ENCODE measurements around the gene POLH. TPM values are rescaled to one million over a fixed set of nuclear protein-coding genes. Genes with fewer than 3 reads are reported as not detected.
"Not testable (repeated sequence)": the region's sequence is repeated elsewhere in the genome, so short reads cannot be mapped to it uniquely, and the experiment has no call there.

The POLH gene
- total RNA-seq, 1 donor, result 26.4 TPM

DNA sequence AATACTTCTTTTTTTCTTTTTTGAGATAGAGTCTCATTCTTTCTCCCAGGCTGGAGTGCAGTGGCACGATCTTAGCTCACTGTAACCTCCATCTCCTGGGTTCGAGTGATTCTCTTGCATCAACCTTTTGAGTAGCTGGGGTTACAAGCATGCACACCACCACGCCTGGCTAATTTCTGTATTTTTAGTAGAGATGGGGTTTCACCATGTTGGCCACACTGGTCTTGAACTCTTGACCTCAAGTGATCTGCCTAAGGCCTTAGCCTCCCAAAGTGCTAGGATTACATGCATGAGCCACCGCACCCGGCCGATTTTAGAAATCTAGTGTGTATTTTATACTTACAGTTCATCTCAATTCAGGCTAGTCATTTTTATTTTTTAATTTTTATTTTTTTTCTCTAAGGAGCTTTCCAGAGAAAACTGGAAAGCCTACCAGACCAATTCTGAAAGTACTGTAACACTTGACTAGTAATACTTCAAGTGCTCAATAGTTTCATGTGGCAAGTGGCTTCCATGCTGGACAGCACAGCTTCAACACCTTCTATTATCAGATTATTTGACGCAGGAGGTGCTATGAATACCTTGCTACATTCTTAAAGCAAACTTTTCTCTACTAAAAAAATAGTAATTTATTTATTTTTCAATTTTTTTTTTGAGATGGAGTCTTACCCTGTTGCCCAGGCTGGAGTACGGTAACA lies 34.1 kb upstream of the POLH start:
- H2AFZ ChIP-seq (ENCODE audit: low read length), result no peak overlapping the region
- no peaks in the 10 kb centered on the region for H3K27me3 ChIP-seq (ENCODE audit: insufficient read depth, low read length)
- no peak for DNase-seq (ENCODE audit: insufficient read length, low spot score, missing footprints)
- H3K36me3 ChIP-seq (ENCODE audit: insufficient read depth, low read length), result peaks cover 70% of the 10 kb centered on the region
- H4K20me1 ChIP-seq (ENCODE audit: insufficient read depth, low read length), result no peaks in the 10 kb centered on the region
- no peaks in the 10 kb centered on the region for H3K4me1 ChIP-seq (ENCODE audit: insufficient read depth, low read length)
- TF ChIP-seq, protein P1, sequence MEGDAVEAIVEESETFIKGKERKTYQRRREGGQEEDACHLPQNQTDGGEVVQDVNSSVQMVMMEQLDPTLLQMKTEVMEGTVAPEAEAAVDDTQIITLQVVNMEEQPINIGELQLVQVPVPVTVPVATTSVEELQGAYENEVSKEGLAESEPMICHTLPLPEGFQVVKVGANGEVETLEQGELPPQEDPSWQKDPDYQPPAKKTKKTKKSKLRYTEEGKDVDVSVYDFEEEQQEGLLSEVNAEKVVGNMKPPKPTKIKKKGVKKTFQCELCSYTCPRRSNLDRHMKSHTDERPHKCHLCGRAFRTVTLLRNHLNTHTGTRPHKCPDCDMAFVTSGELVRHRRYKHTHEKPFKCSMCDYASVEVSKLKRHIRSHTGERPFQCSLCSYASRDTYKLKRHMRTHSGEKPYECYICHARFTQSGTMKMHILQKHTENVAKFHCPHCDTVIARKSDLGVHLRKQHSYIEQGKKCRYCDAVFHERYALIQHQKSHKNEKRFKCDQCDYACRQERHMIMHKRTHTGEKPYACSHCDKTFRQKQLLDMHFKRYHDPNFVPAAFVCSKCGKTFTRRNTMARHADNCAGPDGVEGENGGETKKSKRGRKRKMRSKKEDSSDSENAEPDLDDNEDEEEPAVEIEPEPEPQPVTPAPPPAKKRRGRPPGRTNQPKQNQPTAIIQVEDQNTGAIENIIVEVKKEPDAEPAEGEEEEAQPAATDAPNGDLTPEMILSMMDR (IDR thresholded peaks at IDR 0.05; ENCODE audit: extremely low read depth, low read depth, low read length), result no peak
- no peaks in the 10 kb centered on the region for H3K9me3 ChIP-seq (ENCODE audit: low read depth, low read length)
- H3K4me2 ChIP-seq (ENCODE audit: insufficient read depth, low read length), result no peak overlapping the region
- no peak overlapping the region for H3K27ac ChIP-seq (ENCODE audit: low read depth, low read length)
- H3K79me2 ChIP-seq (ENCODE audit: insufficient read depth, low read length), result no peaks in the 10 kb centered on the region
- H3K4me3 ChIP-seq (ENCODE audit: insufficient read depth, low read length), result no peak overlapping the region

DNA sequence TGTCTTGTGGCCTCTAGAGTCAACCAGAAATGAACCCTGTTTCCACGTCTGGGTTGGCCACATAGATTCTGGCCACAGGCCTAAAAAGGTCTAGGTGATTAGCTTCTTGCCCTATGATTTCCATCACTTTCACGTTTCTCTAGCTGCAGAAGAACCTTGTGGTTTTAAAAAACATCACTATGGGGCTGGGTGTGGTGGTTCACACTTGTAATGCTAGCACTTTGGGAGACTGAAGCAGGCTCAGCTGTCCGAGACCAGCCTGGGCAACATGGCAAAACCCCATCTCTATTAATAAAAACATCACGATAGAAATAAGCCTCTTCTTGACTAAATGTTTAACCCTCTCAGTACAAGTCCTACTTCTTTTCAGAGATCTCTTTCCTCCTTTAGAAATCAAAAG lies 31.5 kb upstream of the POLH start:
- no peak for DNase-seq (ENCODE audit: insufficient read length, low spot score, missing footprints)
- TF ChIP-seq, protein P1 (IDR thresholded peaks at IDR 0.05; ENCODE audit: extremely low read depth, low read depth, low read length), result no peak
- Histone ChIP-seq H3K4me1 (ENCODE audit: insufficient read depth, low read length) (no peaks in the 10 kb centered on the region), H3K9me3 (ENCODE audit: low read depth, low read length) (no peaks in the 10 kb centered on the region), H3K4me2 (ENCODE audit: insufficient read depth, low read length) (no peak overlapping the region), H3K27me3 (ENCODE audit: insufficient read depth, low read length) (no peaks in the 10 kb centered on the region), H3K79me2 (ENCODE audit: insufficient read depth, low read length) (no peaks in the 10 kb centered on the region), H4K20me1 (ENCODE audit: insufficient read depth, low read length) (no peaks in the 10 kb centered on the region), H3K4me3 (ENCODE audit: insufficient read depth, low read length) (no peak overlapping the region), H3K27ac (ENCODE audit: low read depth, low read length) (no peak overlapping the region), H3K36me3 (ENCODE audit: insufficient read depth, low read length) (peaks cover 81% of the 10 kb centered on the region), H2AFZ (ENCODE audit: low read length) (no peak overlapping the region)

DNA sequence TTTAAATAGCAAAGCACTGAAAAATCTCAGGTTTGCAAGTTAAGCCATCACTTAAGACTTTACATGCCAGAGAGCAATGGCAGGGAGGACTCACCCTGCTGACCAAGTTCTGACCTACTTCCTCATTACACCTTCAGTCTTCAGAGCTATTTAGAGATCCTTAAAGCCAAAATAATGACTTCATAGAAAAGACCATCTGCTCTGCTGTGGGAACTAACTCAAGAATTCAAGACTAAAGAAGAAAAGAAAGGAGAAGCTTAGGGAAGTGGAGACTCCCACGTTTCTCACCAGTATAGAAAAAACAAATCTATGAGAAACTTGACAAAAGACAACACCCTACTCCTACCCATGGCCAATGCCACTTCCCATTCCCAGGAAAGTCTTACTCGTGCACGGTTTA lies 28.8 kb upstream of the POLH start:
- peaks cover 90% of the 10 kb centered on the region for H3K36me3 ChIP-seq (ENCODE audit: insufficient read depth, low read length)
- DNase-seq (ENCODE audit: insufficient read length, low spot score, missing footprints), result no peak
- TF ChIP-seq, protein P1 (IDR thresholded peaks at IDR 0.05; ENCODE audit: extremely low read depth, low read depth, low read length), result no peak
- no peak overlapping the region for H2AFZ ChIP-seq (ENCODE audit: low read length)
- no peaks in the 10 kb centered on the region for H3K79me2 ChIP-seq (ENCODE audit: insufficient read depth, low read length)
- H3K9me3 ChIP-seq (ENCODE audit: low read depth, low read length), result no peaks in the 10 kb centered on the region
- H3K4me2 ChIP-seq (ENCODE audit: insufficient read depth, low read length), result no peak overlapping the region
- H3K4me3 ChIP-seq (ENCODE audit: insufficient read depth, low read length), result no peak overlapping the region
- no peaks in the 10 kb centered on the region for H3K4me1 ChIP-seq (ENCODE audit: insufficient read depth, low read length)
- H3K27me3 ChIP-seq (ENCODE audit: insufficient read depth, low read length), result no peaks in the 10 kb centered on the region
- H3K27ac ChIP-seq (ENCODE audit: low read depth, low read length), result no peak overlapping the region
- no peaks in the 10 kb centered on the region for H4K20me1 ChIP-seq (ENCODE audit: insufficient read depth, low read length)

DNA sequence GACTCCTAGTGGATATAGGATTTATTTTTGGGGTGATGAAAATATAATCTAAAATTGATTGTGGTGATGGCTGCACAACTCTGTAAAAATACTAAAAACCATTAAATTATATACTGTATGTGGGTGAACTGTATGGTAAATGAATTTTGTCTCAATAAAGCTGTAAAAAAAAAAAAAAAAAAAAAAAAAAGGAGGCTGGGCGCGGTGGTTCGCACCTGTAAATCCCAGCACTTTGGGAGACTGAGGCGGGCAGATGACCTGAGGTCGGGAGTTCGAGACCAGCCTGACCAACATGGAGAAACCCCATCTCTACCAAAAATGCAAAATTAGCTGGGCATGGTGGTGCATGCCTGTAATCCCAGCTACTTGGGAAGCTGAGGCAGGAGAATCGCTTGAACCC lies 18.4 kb upstream of the POLH start:
- not testable (repeated sequence) for H3K27ac ChIP-seq (ENCODE audit: low read depth, low read length); H2AFZ ChIP-seq (ENCODE audit: low read length); H3K9me3 ChIP-seq (ENCODE audit: low read depth, low read length); H3K4me1 ChIP-seq (ENCODE audit: insufficient read depth, low read length); H4K20me1 ChIP-seq (ENCODE audit: insufficient read depth, low read length); H3K4me2 ChIP-seq (ENCODE audit: insufficient read depth, low read length); H3K79me2 ChIP-seq (ENCODE audit: insufficient read depth, low read length); DNase-seq (ENCODE audit: insufficient read length, low spot score, missing footprints); H3K27me3 ChIP-seq (ENCODE audit: insufficient read depth, low read length); H3K4me3 ChIP-seq (ENCODE audit: insufficient read depth, low read length)
- peaks cover 87% of the 10 kb centered on the region for H3K36me3 ChIP-seq (ENCODE audit: insufficient read depth, low read length)

All from osteoblast (primary cell).